ENCODE data around the gene AGPAT1.
"Not testable (repeated sequence)": the region's sequence is repeated elsewhere in the genome, so short reads cannot be mapped to it uniquely, and the experiment has no call there.

AGPAT1 gene

GRCh38 chr6:32147401-32148132 lies 28.3 kb downstream of the AGPAT1 start:
- Histone ChIP-seq H3K27me3 (peaks cover 68% of the 10 kb centered on the region), H3K9me3 (no peaks in the 10 kb centered on the region), H3K4me3 (ENCODE audit: low read depth in 1 of 2, low read length in 1 of 2) (no peak overlapping the region), H3K4me1 (ENCODE audit: control insufficient read depth in 1 of 2, insufficient read depth in 1 of 2, low read depth in 1 of 2, low read length in 1 of 2) (peaks cover 10% of the 10 kb centered on the region in 2 experiments), H3K36me3 (no peaks in the 10 kb centered on the region), H3K27ac (no peak overlapping the region)
- TF ChIP-seq CTCF (IDR thresholded peaks at IDR 0.05): peak; percentile 19

- peaks cover 59% of the 10 kb centered on the region for H3K27me3 ChIP-seq
- no peak overlapping the region for H3K4me3 ChIP-seq (ENCODE audit: low read depth in 1 of 2, low read length in 1 of 2)
- H3K36me3 ChIP-seq: no peaks in the 10 kb centered on the region
Observed at GRCh38 chr6:32146687-32147086, 29.2 kb downstream of the AGPAT1 start.

GRCh38 chr6:32146287-32146686 lies 29.6 kb downstream of the AGPAT1 start:
- Histone ChIP-seq H3K9me3 (no peaks in the 10 kb centered on the region), H3K27me3 (peaks cover 55% of the 10 kb centered on the region), H3K36me3 (no peaks in the 10 kb centered on the region), H3K4me1 (ENCODE audit: control insufficient read depth in 1 of 2, insufficient read depth in 1 of 2, low read depth in 1 of 2, low read length in 1 of 2) (peaks cover 10% of the 10 kb centered on the region in 2 experiments), H3K4me3 (ENCODE audit: low read depth in 1 of 2, low read length in 1 of 2) (no peak overlapping the region), H3K27ac (no peak overlapping the region)
- no peak for TF ChIP-seq CTCF (IDR thresholded peaks at IDR 0.05)

More at GRCh38 chr6:32146687-32147086, 29.2 kb downstream of the AGPAT1 start:
- Histone ChIP-seq H3K27ac (no peak overlapping the region), H3K4me1 (ENCODE audit: control insufficient read depth in 1 of 2, insufficient read depth in 1 of 2, low read depth in 1 of 2, low read length in 1 of 2) (peaks cover 10% of the 10 kb centered on the region in 2 experiments), H3K9me3 (no peaks in the 10 kb centered on the region)
- TF ChIP-seq CTCF (IDR thresholded peaks at IDR 0.05): no peak

GRCh38 chr6:32144238-32144637 lies 31.6 kb downstream of the AGPAT1 start:
- not testable (repeated sequence) for H3K27ac ChIP-seq; H3K36me3 ChIP-seq; H3K9me3 ChIP-seq; H3K4me3 ChIP-seq (ENCODE audit: low read depth in 1 of 2, low read length in 1 of 2); H3K4me1 ChIP-seq (ENCODE audit: control insufficient read depth in 1 of 2, insufficient read depth in 1 of 2, low read depth in 1 of 2, low read length in 1 of 2)
- H3K27me3 ChIP-seq: peaks cover 35% of the 10 kb centered on the region

- no peaks in the 10 kb centered on the region for H3K4me1 ChIP-seq (ENCODE audit: control insufficient read depth in 1 of 2, insufficient read depth in 1 of 2, low read depth in 1 of 2, low read length in 1 of 2)
- no peaks in the 10 kb centered on the region for H3K36me3 ChIP-seq
- no peak overlapping the region for H3K27ac ChIP-seq
- H3K4me3 ChIP-seq (ENCODE audit: low read depth in 1 of 2, low read length in 1 of 2): no peak overlapping the region
- no peaks in the 10 kb centered on the region for H3K9me3 ChIP-seq
- no peak for TF ChIP-seq CTCF (IDR thresholded peaks at IDR 0.05)
- H3K27me3 ChIP-seq: peaks cover 10% of the 10 kb centered on the region
Observed at GRCh38 chr6:32140420-32141046, 35.4 kb downstream of the AGPAT1 start.

GRCh38 chr6:32139590-32139989 lies 36.3 kb downstream of the AGPAT1 start:
- Histone ChIP-seq H3K27ac (no peak overlapping the region), H3K36me3 (no peaks in the 10 kb centered on the region), H3K27me3 (peaks cover 19% of the 10 kb centered on the region), H3K4me3 (ENCODE audit: low read depth in 1 of 2, low read length in 1 of 2) (no peak overlapping the region), H3K4me1 (ENCODE audit: control insufficient read depth in 1 of 2, insufficient read depth in 1 of 2, low read depth in 1 of 2, low read length in 1 of 2) (no peaks in the 10 kb centered on the region), H3K9me3 (no peaks in the 10 kb centered on the region)
- TF ChIP-seq CTCF (IDR thresholded peaks at IDR 0.05): no peak

All from neutrophil (primary cell).